Endodermal cell (in vitro differentiated cells): Measurements from ENCODE around the gene THSD4. TPM values are rescaled to one million over a fixed set of nuclear protein-coding genes. Genes with fewer than 3 reads are reported as not detected.

Source experiments
- DNase-seq: peaks from one replicate; pipeline ENCODE4 v3.0.0-alpha.2; 2017
- H3K27ac ChIP-seq: 2 replicates; pipeline ENCODE4 v1.5.1; 2013; ENCODE audit warnings: mild to moderate bottlenecking, low read depth, low read length, moderate library complexity
- H3K27me3 ChIP-seq: 2 replicates; pipeline ENCODE4 v1.6.1; 2013; ENCODE audit warnings: mild to moderate bottlenecking, low read length, moderate library complexity; ENCODE audit not compliant: insufficient read depth, control insufficient read depth, poor library complexity, severe bottlenecking
- H3K36me3 ChIP-seq: 2 replicates; pipeline ENCODE4 v1.7.0; 2013; ENCODE audit warnings: mild to moderate bottlenecking, low read length, moderate library complexity; ENCODE audit not compliant: control insufficient read depth, insufficient read depth
- H3K4me1 ChIP-seq: one replicate; pipeline ENCODE4 v1.7.0; 2013; ENCODE audit warnings: low read length; ENCODE audit not compliant: control insufficient read depth, insufficient read depth
- H3K4me3 ChIP-seq: 2 replicates; pipeline ENCODE4 v1.5.1; 2013; ENCODE audit warnings: mild to moderate bottlenecking, low read length, moderate library complexity
- H3K9ac ChIP-seq: 2 replicates; pipeline ENCODE4 v1.6.1; 2013; ENCODE audit warnings: mild to moderate bottlenecking, low read length, moderate library complexity; ENCODE audit not compliant: poor library complexity, severe bottlenecking; ENCODE audit errors: extremely low read depth
- H3K9me3 ChIP-seq: 2 replicates; pipeline ENCODE4 v1.6.1; 2013; ENCODE audit warnings: mild to moderate bottlenecking, low read length, moderate library complexity; ENCODE audit not compliant: control insufficient read depth
- H3K27ac Mint-ChIP-seq: 2 replicates; pipeline ENCODE4 v1.8.0; 2020; ENCODE audit warnings: mixed read lengths
- H3K27me3 Mint-ChIP-seq: 2 replicates; pipeline ENCODE4 v1.8.0; 2021; ENCODE audit warnings: mild to moderate bottlenecking, mixed read lengths; ENCODE audit not compliant: insufficient read depth
- H3K36me3 Mint-ChIP-seq: 2 replicates; pipeline ENCODE4 v1.8.0; 2020; ENCODE audit warnings: low read depth, mixed read lengths
- H3K4me1 Mint-ChIP-seq: 2 replicates; pipeline ENCODE4 v1.8.0; 2020; ENCODE audit warnings: mixed read lengths
- H3K4me3 Mint-ChIP-seq: 2 replicates; pipeline ENCODE4 v1.8.0; 2020; ENCODE audit warnings: mild to moderate bottlenecking, moderate library complexity, mixed read lengths
- H3K9me3 Mint-ChIP-seq: 2 replicates; pipeline ENCODE4 v1.8.0; 2020; ENCODE audit warnings: mild to moderate bottlenecking, mixed read lengths
- CTCF ChIP-seq: fragments of 200-600 bp; sonication (generic); conservative IDR thresholded peaks from 2 replicates; pipeline ENCODE4 v1.5.0; 2021; ENCODE audit warnings: antibody characterized with exemption, mild to moderate bottlenecking
- WGBS, 2 experiments: methylation state at CpG; one replicate each; pipeline versions ENCODE4 v1.1.5 to v1.1.7; 2013; ENCODE audit warnings: missing lambda C conversion rate in 2 of 2, mixed read lengths in 1 of 2; ENCODE audit not compliant: insufficient coverage in 1 of 2, insufficient read length in 1 of 2; 5-methylcytosine and 5-hydroxymethylcytosine counted together
- total RNA-seq, 2 donors: library from RNA; stranded (reverse); fragmentation: NEBNext Ultra II Directional in 1 of 2; extraction: Animal tissue kit (Norgen Biotek cat#: 25700) in 1 of 2; gene quantifications; 2 replicates in 1 of 2; 3 replicates in 1 of 2; pipeline ENCODE4 v1.2.1, GENCODE V29; 2021

THSD4 gene
- total RNA-seq, 2 donors from 2014 or later, result 4.6 to 5.4 TPM

DNA sequence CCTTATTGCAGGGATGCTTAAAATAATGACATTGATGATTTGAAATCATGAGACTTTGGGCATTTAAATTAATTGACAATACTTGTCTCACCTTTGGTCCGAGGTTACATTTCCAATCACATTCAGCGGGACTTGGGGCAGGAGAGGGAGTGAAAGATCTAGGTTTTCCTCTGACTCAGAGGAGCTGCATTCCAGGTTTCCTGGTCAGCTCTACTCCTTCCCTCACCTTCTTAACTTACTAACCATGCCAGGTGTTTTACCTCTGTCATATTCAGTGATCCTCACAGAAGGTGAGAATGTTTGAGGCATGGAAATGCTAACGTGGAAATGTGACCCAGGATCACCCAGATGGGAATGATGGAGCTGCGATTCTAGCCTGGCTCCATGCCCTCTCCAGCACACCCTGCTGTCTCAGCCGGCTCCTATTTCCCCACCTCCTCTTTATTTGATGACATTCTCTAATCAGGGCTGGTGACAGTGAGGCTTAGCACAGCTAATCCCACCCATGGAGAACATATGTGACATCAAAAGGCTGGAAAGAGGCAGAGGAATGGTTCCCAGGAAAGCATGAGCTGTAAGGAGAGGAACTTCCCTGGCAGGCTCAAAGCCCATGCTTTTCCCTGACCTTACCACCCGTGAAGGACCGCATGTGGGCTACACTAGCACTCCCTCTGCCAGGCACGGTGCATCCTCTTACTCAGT, 38.7 kb downstream of the THSD4 start:
- Histone ChIP-seq H3K27me3 (no peaks in the 10 kb centered on the region), H3K4me1 (no peaks in the 10 kb centered on the region), H3K9ac (no peak overlapping the region), H3K9me3 (no peaks in the 10 kb centered on the region), H3K36me3 (no peaks in the 10 kb centered on the region), H3K4me3 (no peak overlapping the region), H3K27ac (no peak overlapping the region)
- Mint-ChIP-seq H3K36me3 (no peaks in the 10 kb centered on the region), H3K9me3 (no peaks in the 10 kb centered on the region), H3K27ac (no peak overlapping the region), H3K27me3 (peaks cover 16% of the 10 kb centered on the region), H3K4me3 (no peak overlapping the region), H3K4me1 (peaks cover 19% of the 10 kb centered on the region)
- WGBS, 2 experiments, result 67 to 73% methylated on average over 2 to 8 of the region's 8 CpGs
- TF ChIP-seq CTCF, result no peak
- DNase-seq, result peak; percentile 72

DNA sequence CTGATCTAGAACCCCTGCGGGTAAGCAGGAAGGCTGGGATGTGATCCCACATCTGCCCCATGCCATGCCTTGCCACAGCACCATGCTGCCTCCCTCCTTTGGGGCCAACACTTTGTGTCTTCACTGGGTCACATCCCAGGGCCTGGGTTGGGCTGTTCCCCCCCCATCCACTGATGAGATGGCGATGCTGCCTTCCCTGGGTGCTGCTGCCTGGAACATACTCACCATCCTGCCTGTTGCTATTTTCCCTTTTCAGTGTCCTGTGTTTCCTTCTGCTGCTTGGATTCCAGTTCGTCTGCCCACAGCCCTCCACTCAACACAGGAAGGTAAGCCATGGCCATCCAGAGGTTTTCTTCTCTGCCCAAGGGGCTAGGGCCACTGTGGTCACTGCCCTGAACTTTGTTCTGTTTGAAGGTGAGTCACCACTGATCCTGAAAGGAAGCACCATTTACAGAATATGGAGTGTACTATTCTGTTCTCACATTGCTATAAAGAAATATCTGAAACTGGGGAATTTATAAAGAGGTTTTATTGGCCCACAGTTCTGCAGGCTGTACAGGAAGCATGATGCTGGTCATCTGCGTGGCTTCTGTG, 39.4 kb downstream of the THSD4 start:
- Mint-ChIP-seq H3K36me3 (no peaks in the 10 kb centered on the region), H3K4me1 (peaks cover 15% of the 10 kb centered on the region), H3K27me3 (peaks cover 16% of the 10 kb centered on the region), H3K9me3 (no peaks in the 10 kb centered on the region), H3K4me3 (no peak overlapping the region), H3K27ac (no peak overlapping the region)
- Histone ChIP-seq H3K4me1 (no peaks in the 10 kb centered on the region), H3K36me3 (no peaks in the 10 kb centered on the region), H3K9me3 (no peaks in the 10 kb centered on the region), H3K9ac (no peak overlapping the region), H3K27me3 (no peaks in the 10 kb centered on the region), H3K27ac (no peak overlapping the region), H3K4me3 (no peak overlapping the region)
- DNase-seq, result no peak
- WGBS, 2 experiments, result 76 to 87% methylated on average over 3 to 4 of the region's 4 CpGs
- no peak for TF ChIP-seq CTCF

DNA sequence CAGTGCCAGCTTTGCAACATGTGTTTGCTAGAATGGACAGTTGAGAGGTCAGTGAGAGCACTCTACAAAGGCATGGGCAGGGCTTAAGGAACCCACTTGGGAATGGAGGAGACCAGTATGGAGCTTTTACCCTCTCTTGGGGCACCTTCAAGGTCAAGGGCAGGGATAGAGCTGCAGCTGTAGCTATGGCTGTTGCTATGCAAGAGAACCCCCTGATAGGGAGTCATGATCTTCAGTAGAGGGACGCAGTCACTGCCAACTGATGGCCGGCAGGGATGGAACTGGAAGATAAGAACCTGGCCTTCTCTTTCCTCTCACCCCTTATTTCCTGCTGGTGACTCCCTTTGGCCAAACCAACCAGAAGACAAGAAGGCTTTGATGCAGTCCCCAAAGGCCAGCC, 40.3 kb downstream of the THSD4 start:
- Histone ChIP-seq H3K36me3 (no peaks in the 10 kb centered on the region), H3K9ac (no peak overlapping the region), H3K27me3 (no peaks in the 10 kb centered on the region), H3K4me3 (no peak overlapping the region), H3K9me3 (no peaks in the 10 kb centered on the region), H3K27ac (no peak overlapping the region), H3K4me1 (no peaks in the 10 kb centered on the region)
- TF ChIP-seq CTCF, result no peak
- no peak for DNase-seq
- Mint-ChIP-seq H3K36me3 (no peaks in the 10 kb centered on the region), H3K4me1 (peaks cover 9% of the 10 kb centered on the region), H3K27me3 (peaks cover 15% of the 10 kb centered on the region), H3K9me3 (no peaks in the 10 kb centered on the region), H3K27ac (no peak overlapping the region), H3K4me3 (no peak overlapping the region)
- 92% methylated on average over 2 of the region's 2 CpGs; no CpG with 5 or more reads in 1 of the 2 experiments for WGBS, 2 experiments
